Retinal pigment epithelial cell (primary cell): Measurements from ENCODE around the gene FADS3.

ENCODE experiments used
- DNase-seq: peaks from one replicate; pipeline ENCODE4 v3.0.0-alpha.2; 2010; ENCODE audit warnings: low read depth
- H3K4me3 ChIP-seq: 2 replicates; pipeline ENCODE4 v1.5.1; 2011; ENCODE audit warnings: mild to moderate bottlenecking, low read length, control low read depth, moderate library complexity
- CTCF ChIP-seq: conservative IDR thresholded peaks from 2 replicates; pipeline ENCODE4 v1.5.1; 2011; ENCODE audit warnings: low read depth, low read length, control low read depth, inconsistent platforms

FADS3 gene

GRCh38 chr11:61912991-61913698, 21.8 kb upstream of the FADS3 start:
- DNase-seq, result no peak
- H3K4me3 ChIP-seq, result no peak overlapping the region
- no peak for TF ChIP-seq CTCF

- no peak overlapping the region for H3K4me3 ChIP-seq
- no peak for DNase-seq
- TF ChIP-seq CTCF, result no peak
These were observed 21.2 kb upstream of the FADS3 start for GRCh38 chr11:61912530-61912898.

GRCh38 chr11:61911701-61912529, 20.6 kb upstream of the FADS3 start:
- DNase-seq, result no peak
- TF ChIP-seq CTCF, result no peak
- no peak overlapping the region for H3K4me3 ChIP-seq

- DNase-seq, result no peak
- TF ChIP-seq CTCF, result no peak
- H3K4me3 ChIP-seq, result no peak overlapping the region
These were observed 19.9 kb upstream of the FADS3 start for GRCh38 chr11:61911128-61911700.

GRCh38 chr11:61910187-61911127, 19.1 kb upstream of the FADS3 start:
- DNase-seq, result no peak
- H3K4me3 ChIP-seq, result no peak overlapping the region
- TF ChIP-seq CTCF, result no peak

GRCh38 chr11:61908730-61909316, 17.5 kb upstream of the FADS3 start:
- no peak for DNase-seq
- TF ChIP-seq CTCF, result no peak
- no peak overlapping the region for H3K4me3 ChIP-seq
